Measurements from ENCODE around the gene SETBP1.

SETBP1 gene

DNA sequence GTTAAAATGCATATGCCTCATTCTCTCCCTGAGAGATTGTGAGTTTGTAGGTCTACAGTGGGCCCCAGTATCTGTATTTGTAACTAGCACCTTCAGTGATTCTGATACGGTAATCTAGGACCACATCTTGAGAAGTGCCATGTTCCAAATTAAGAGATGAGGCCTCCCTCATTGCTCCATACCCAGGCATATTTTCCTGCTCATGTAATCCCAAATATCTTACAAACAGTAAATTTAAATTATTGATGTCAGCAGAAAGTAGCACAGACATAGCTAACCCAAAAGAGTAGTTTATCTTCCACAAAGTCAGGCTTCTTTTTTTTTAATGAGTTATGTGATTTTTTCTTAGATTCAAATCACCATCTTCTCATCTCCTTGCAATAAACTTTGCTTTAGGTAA, 263.8 kb downstream of the SETBP1 start:
- Histone ChIP-seq H3K27ac (ENCODE audit: low read length) (no peak overlapping the region), H3K4me3 (ENCODE audit: low read length) (no peak overlapping the region), H3K36me3 (ENCODE audit: insufficient read depth, low read depth, low read length) (no peaks in the 10 kb centered on the region), H3K9me3 (ENCODE audit: insufficient read depth, low read depth, low read length) (no peaks in the 10 kb centered on the region), H3K9ac (ENCODE audit: low read depth, low read length) (no peak overlapping the region), H3K4me1 (ENCODE audit: insufficient read depth, low read length) (peaks cover 17% of the 10 kb centered on the region), H3K27me3 (ENCODE audit: insufficient read depth, low read length) (peaks cover 36% of the 10 kb centered on the region; the same call in 1 of the 2 replicates)

DNA sequence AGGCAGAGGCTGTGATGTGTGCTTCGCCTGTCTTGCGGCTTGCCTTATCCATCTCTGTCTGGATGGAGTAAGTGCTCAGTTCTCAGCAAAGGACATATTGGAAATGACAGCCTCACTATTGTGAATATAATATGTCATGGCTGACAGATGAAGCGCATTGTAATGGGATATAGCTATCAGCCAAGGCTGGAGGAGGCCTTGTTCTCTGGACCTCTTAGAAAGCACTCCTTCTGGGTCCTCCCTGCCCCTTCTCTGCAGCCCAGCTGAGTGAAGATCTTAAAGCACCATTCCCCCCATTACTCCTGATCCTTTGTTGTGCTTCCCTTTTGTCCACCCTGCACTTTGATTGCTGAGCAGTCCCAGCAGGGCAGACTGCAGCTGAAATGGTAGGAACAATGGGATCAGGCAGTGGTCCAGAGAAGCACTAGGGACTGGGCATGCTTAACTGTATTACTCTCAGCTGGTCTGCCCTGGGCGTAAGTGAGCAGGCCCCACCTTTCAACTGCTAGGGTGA, 265.3 kb downstream of the SETBP1 start:
- H3K4me1 ChIP-seq (ENCODE audit: insufficient read depth, low read length) = peaks cover 17% of the 10 kb centered on the region
- peaks cover 36% of the 10 kb centered on the region; the same call in 1 of the 2 replicates for H3K27me3 ChIP-seq (ENCODE audit: insufficient read depth, low read length)
- no peaks in the 10 kb centered on the region for H3K9me3 ChIP-seq (ENCODE audit: insufficient read depth, low read depth, low read length)
- no peaks in the 10 kb centered on the region for H3K36me3 ChIP-seq (ENCODE audit: insufficient read depth, low read depth, low read length)
- H3K27ac ChIP-seq (ENCODE audit: low read length) = no peak overlapping the region
- H3K4me3 ChIP-seq (ENCODE audit: low read length) = no peak overlapping the region
- no peak overlapping the region for H3K9ac ChIP-seq (ENCODE audit: low read depth, low read length)

DNA sequence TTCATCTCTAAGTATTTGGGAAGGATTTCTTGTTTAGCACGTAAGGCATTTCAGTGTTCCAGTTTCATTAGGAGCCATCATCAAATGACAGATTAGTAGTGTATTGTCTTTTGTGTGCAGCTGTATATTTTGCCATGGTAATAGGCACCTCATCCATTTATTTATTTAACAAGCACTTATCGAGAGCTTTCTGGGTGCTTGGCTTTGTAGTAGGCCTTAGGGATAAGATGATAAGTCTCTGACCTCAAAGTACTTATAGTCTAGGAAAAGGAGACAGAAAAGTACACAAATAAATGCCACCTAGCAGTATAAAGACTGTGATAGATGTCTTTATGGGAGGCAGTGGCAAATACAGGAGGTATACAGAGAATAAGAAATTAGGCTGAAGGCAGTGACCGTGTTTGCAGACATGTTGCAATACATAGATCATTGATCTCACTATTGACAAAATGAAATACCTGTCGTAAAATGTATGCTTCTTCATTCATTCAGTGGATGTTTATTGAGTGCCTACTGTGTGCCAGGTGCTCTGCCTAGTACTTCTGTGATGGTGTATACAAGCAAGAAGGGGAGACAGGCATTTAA, 265.9 kb downstream of the SETBP1 start:
- Histone ChIP-seq H3K27me3 (ENCODE audit: insufficient read depth, low read length) (peaks cover 32% of the 10 kb centered on the region; the same call in 1 of the 2 replicates), H3K9ac (ENCODE audit: low read depth, low read length) (no peak overlapping the region), H3K4me3 (ENCODE audit: low read length) (no peak overlapping the region), H3K27ac (ENCODE audit: low read length) (no peak overlapping the region), H3K4me1 (ENCODE audit: insufficient read depth, low read length) (peaks cover 17% of the 10 kb centered on the region), H3K36me3 (ENCODE audit: insufficient read depth, low read depth, low read length) (no peaks in the 10 kb centered on the region), H3K9me3 (ENCODE audit: insufficient read depth, low read depth, low read length) (no peaks in the 10 kb centered on the region)

DNA sequence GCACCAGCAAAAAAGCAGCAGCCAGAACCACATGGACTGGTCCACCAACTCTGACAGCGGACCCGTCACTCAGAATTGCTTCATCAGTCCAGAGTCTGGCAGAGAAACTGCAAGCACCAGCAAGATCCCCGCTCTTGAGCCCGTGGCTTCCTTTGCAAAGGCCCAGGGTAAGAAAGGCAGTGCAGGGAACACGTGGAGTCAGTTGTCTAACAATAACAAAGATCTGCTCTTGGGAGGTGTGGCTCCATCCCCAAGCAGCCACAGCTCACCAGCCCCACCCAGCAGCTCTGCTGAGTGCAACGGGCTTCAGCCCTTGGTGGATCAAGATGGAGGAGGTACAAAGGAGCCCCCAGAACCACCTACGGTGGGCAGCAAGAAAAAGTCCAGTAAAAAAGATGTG, 269.3 kb downstream of the SETBP1 start:
- Histone ChIP-seq H3K36me3 (ENCODE audit: insufficient read depth, low read depth, low read length) (no peaks in the 10 kb centered on the region), H3K27me3 (ENCODE audit: insufficient read depth, low read length) (peaks cover 4% of the 10 kb centered on the region; the same call in 1 of the 2 replicates), H3K4me1 (ENCODE audit: insufficient read depth, low read length) (peaks cover 2% of the 10 kb centered on the region; the same call in 1 of the 2 replicates), H3K9ac (ENCODE audit: low read depth, low read length) (no peak overlapping the region), H3K27ac (ENCODE audit: low read length) (no peak overlapping the region), H3K9me3 (ENCODE audit: insufficient read depth, low read depth, low read length) (no peaks in the 10 kb centered on the region), H3K4me3 (ENCODE audit: low read length) (no peak overlapping the region)

DNA sequence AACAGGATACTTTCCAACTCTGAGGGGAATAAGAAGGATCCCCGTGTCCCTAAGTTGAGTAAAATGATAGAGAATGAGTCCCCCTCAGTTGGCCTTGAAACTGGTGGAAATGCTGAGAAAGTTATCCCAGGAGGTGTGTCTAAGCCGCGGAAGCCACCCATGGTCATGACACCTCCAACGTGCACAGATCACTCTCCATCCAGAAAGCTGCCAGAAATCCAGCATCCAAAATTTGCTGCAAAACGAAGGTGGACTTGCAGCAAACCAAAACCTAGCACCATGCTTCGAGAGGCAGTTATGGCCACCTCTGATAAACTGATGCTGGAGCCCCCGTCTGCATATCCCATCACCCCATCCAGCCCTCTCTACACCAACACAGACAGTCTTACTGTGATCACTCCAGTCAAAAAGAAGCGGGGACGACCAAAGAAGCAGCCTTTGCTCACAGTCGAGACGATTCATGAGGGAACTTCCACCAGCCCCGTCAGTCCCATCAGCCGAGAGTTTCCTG, 270.1 kb downstream of the SETBP1 start:
- Histone ChIP-seq H3K4me3 (ENCODE audit: low read length) (no peak overlapping the region), H3K27ac (ENCODE audit: low read length) (no peak overlapping the region), H3K27me3 (ENCODE audit: insufficient read depth, low read length) (no peaks in the 10 kb centered on the region), H3K9me3 (ENCODE audit: insufficient read depth, low read depth, low read length) (no peaks in the 10 kb centered on the region), H3K4me1 (ENCODE audit: insufficient read depth, low read length) (no peaks in the 10 kb centered on the region), H3K9ac (ENCODE audit: low read depth, low read length) (no peak overlapping the region), H3K36me3 (ENCODE audit: insufficient read depth, low read depth, low read length) (no peaks in the 10 kb centered on the region)

DNA sequence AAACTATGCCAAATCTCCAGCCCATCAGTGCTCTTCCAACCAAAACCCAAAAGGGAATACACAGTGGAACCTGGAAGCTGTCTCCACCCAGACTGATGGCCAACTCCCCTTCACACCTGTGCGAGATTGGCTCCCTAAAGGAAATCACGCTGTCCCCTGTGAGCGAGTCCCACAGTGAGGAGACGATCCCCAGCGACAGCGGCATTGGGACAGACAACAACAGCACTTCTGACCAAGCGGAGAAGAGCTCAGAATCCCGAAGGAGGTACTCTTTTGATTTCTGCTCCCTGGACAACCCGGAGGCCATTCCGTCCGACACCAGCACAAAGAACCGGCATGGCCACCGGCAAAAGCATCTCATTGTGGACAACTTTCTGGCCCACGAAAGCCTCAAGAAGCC, 271.1 kb downstream of the SETBP1 start:
- H3K36me3 ChIP-seq (ENCODE audit: insufficient read depth, low read depth, low read length) = no peaks in the 10 kb centered on the region
- H3K27me3 ChIP-seq (ENCODE audit: insufficient read depth, low read length) = no peaks in the 10 kb centered on the region
- H3K9ac ChIP-seq (ENCODE audit: low read depth, low read length) = no peak overlapping the region
- H3K9me3 ChIP-seq (ENCODE audit: insufficient read depth, low read depth, low read length) = no peaks in the 10 kb centered on the region
- H3K4me1 ChIP-seq (ENCODE audit: insufficient read depth, low read length) = no peaks in the 10 kb centered on the region
- no peak overlapping the region for H3K27ac ChIP-seq (ENCODE audit: low read length)
- H3K4me3 ChIP-seq (ENCODE audit: low read length) = no peak overlapping the region

DNA sequence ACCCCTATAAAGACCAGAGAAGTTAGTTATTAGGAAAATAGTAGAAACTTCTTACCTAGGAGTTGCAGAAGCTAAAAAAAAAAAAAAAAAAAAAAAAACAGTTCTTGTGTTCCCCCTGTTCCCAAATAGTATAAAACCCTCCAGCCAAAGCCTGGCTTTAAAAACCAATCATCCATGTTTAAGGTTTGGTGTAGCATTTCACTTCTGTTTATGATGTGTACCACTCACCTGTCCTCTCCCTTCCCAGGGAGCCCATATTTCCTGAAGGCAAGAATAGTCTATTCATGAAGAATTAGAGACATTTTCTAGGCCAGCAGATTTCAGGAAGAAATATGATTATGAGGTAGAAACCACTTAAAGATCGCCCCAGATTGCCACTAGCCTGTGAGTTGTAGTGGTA, 273.6 kb downstream of the SETBP1 start:
- H3K4me3 ChIP-seq (ENCODE audit: low read length) = no peak overlapping the region
- no peak overlapping the region for H3K27ac ChIP-seq (ENCODE audit: low read length)
- H3K9ac ChIP-seq (ENCODE audit: low read depth, low read length) = no peak overlapping the region
- no peaks in the 10 kb centered on the region for H3K4me1 ChIP-seq (ENCODE audit: insufficient read depth, low read length)
- no peaks in the 10 kb centered on the region for H3K27me3 ChIP-seq (ENCODE audit: insufficient read depth, low read length)
- no peaks in the 10 kb centered on the region for H3K36me3 ChIP-seq (ENCODE audit: insufficient read depth, low read depth, low read length)
- H3K9me3 ChIP-seq (ENCODE audit: insufficient read depth, low read depth, low read length) = no peaks in the 10 kb centered on the region

DNA sequence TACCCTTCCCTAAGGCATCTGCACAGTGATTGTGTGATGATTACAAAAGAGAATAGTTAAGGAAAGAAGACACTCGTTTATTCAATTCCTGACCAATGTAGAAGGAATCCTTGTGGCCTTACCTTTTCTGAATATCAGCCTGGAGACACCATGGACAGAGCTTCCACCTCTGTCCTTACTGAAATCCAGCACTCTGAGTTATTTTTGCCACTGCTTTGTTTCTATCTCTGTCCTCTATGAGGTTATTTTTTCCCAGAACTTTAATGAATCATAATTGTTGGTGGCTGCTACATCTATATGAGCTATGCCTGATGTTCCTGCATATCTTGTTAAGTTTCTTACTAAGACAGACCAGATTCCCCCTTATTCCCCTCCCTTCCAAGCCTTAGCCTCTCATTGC, 275.1 kb downstream of the SETBP1 start:
- H3K4me3 ChIP-seq (ENCODE audit: low read length) = no peak overlapping the region
- H3K4me1 ChIP-seq (ENCODE audit: insufficient read depth, low read length) = no peaks in the 10 kb centered on the region
- H3K9me3 ChIP-seq (ENCODE audit: insufficient read depth, low read depth, low read length) = no peaks in the 10 kb centered on the region
- H3K27me3 ChIP-seq (ENCODE audit: insufficient read depth, low read length) = no peaks in the 10 kb centered on the region
- H3K36me3 ChIP-seq (ENCODE audit: insufficient read depth, low read depth, low read length) = no peaks in the 10 kb centered on the region
- no peak overlapping the region for H3K9ac ChIP-seq (ENCODE audit: low read depth, low read length)
- H3K27ac ChIP-seq (ENCODE audit: low read length) = no peak overlapping the region

DNA sequence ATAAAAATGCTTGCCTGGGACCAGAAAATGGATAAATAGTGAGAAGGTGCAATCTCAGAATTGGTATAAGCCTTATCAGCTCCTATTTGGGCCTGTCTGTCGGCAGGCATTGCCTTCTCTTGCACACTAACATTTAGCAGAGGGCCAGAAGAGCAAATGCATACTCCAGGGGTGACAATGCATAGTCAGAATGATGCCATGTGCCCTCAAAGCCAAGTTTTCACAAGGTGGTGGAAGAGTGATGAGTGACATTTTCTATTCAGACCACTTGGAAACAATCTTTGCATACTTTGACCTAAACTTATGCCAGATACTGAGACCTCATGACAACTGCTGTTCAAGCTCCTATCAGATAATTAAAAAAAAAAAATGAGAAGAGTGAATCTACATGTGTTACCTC, 276.3 kb downstream of the SETBP1 start:
- Histone ChIP-seq H3K4me3 (ENCODE audit: low read length) (no peak overlapping the region), H3K27ac (ENCODE audit: low read length) (no peak overlapping the region), H3K4me1 (ENCODE audit: insufficient read depth, low read length) (no peaks in the 10 kb centered on the region), H3K9me3 (ENCODE audit: insufficient read depth, low read depth, low read length) (no peaks in the 10 kb centered on the region), H3K9ac (ENCODE audit: low read depth, low read length) (no peak overlapping the region), H3K27me3 (ENCODE audit: insufficient read depth, low read length) (no peaks in the 10 kb centered on the region), H3K36me3 (ENCODE audit: insufficient read depth, low read depth, low read length) (no peaks in the 10 kb centered on the region)

DNA sequence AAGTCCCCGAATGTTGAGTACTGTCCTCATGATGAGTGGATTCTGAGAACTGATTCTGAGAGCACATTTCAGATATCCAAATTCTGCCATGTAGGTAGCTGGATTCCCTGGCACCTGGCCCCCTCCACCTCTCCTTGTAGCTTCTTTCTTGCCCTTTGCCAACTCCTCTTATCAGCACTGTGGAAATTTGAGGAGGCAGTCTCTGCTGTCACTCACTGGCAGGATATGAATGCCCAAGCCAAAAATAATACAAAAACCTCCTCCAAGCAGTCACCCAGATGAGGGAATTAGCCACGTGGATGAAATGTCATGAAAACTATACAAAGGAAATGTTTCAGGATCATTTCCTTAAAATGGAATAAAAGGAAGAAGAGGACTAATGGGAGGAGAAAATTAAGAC, 276.8 kb downstream of the SETBP1 start:
- Histone ChIP-seq H3K9ac (ENCODE audit: low read depth, low read length) (no peak overlapping the region), H3K9me3 (ENCODE audit: insufficient read depth, low read depth, low read length) (no peaks in the 10 kb centered on the region), H3K27ac (ENCODE audit: low read length) (no peak overlapping the region), H3K4me1 (ENCODE audit: insufficient read depth, low read length) (no peaks in the 10 kb centered on the region), H3K27me3 (ENCODE audit: insufficient read depth, low read length) (no peaks in the 10 kb centered on the region), H3K4me3 (ENCODE audit: low read length) (no peak overlapping the region), H3K36me3 (ENCODE audit: insufficient read depth, low read depth, low read length) (no peaks in the 10 kb centered on the region)

DNA sequence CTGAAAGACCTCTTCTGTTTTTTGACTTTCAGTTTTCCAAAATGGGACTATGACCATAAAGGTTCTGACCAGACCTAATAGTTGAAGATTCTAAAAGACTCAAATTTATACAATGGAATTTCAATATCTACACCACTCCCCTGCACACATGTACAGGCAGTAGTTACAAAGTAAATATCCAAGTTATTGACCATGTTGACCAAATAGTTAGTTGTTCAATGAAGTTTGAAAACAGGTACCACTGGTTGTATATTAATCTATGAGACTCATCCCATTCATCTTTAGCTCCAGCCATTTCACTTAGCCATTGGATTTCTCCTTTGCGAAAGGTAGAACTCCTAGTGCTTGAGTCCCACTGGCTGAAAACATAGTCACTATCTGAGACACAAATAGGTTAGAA, 277.4 kb downstream of the SETBP1 start:
- no peak overlapping the region for H3K4me3 ChIP-seq (ENCODE audit: low read length)
- no peaks in the 10 kb centered on the region for H3K4me1 ChIP-seq (ENCODE audit: insufficient read depth, low read length)
- no peaks in the 10 kb centered on the region for H3K9me3 ChIP-seq (ENCODE audit: insufficient read depth, low read depth, low read length)
- H3K27me3 ChIP-seq (ENCODE audit: insufficient read depth, low read length) = no peaks in the 10 kb centered on the region
- H3K36me3 ChIP-seq (ENCODE audit: insufficient read depth, low read depth, low read length) = no peaks in the 10 kb centered on the region
- H3K9ac ChIP-seq (ENCODE audit: low read depth, low read length) = no peak overlapping the region
- no peak overlapping the region for H3K27ac ChIP-seq (ENCODE audit: low read length)

DNA sequence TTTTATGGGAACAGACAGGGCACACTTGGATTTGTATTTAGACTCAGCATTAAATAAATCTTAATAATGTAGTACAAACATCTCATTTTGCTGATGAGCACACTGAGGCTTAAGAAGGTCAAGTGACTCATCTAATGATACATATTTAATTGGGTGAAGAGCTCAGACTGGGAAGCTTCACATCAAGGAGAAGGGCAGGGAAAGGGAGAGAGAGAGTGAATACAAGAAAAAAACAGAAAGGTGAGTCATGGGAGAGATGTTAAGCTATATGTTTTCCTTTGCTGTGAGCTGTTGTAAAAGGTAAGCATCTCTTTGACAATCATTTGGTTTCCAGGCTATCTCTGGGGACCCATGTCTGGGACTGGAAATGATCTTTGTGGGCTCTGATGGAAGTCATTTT, 277.8 kb downstream of the SETBP1 start:
- no peaks in the 10 kb centered on the region for H3K36me3 ChIP-seq (ENCODE audit: insufficient read depth, low read depth, low read length)
- H3K9ac ChIP-seq (ENCODE audit: low read depth, low read length) = no peak overlapping the region
- no peak overlapping the region for H3K4me3 ChIP-seq (ENCODE audit: low read length)
- H3K27me3 ChIP-seq (ENCODE audit: insufficient read depth, low read length) = no peaks in the 10 kb centered on the region
- no peak overlapping the region for H3K27ac ChIP-seq (ENCODE audit: low read length)
- no peaks in the 10 kb centered on the region for H3K9me3 ChIP-seq (ENCODE audit: insufficient read depth, low read depth, low read length)
- H3K4me1 ChIP-seq (ENCODE audit: insufficient read depth, low read length) = no peaks in the 10 kb centered on the region
